Measurements from ENCODE around the gene RHOD.

- TF ChIP-seq MXI1 (conservative IDR thresholded peaks at IDR 0.05; ENCODE audit: poor library complexity, severe bottlenecking) (peak; percentile 79), CTCF (IDR thresholded peaks at IDR 0.05; ENCODE audit: poor library complexity, severe bottlenecking) (no peak), TAF1 (IDR thresholded peaks at IDR 0.05; ENCODE audit: low read depth) (no peak), POLR2AphosphoS5 (IDR thresholded peaks at IDR 0.05) (peak; percentile 25), EZH2 (IDR thresholded peaks at IDR 0.05; ENCODE audit: borderline replicate concordance, insufficient read depth, low read length, poor library complexity, severe bottlenecking) (no peak), REST (IDR thresholded peaks at IDR 0.05; ENCODE audit: borderline replicate concordance) (no peak), EP300 (conservative IDR thresholded peaks at IDR 0.05; ENCODE audit: poor library complexity, severe bottlenecking) (peak; percentile 23)
Measured at GRCh38 chr11:67022961-67023956, 33.4 kb upstream of the RHOD start, which contains the start of gene SYT12.
